ENCODE data around the gene UPP1.

UPP1 gene

GRCh38 chr7:48094861-48095293 is 5.8 kb downstream of the UPP1 start:
- Mint-ChIP-seq H3K36me3 (ENCODE audit: low read depth) (peaks cover 91% of the 10 kb centered on the region), H3K27ac (peak overlapping the region; percentile 69), H3K9me3 (no peaks in the 10 kb centered on the region), H3K27me3 (ENCODE audit: low read depth) (no peaks in the 10 kb centered on the region), H3K4me1 (ENCODE audit: low read depth) (peaks cover 77% of the 10 kb centered on the region), H3K4me3 (no peak overlapping the region)
- no peak for DNase-seq (ENCODE audit: low spot score)

- DNase-seq (ENCODE audit: low spot score): no peak
- peak overlapping the region; percentile 79 for H3K4me3 Mint-ChIP-seq
- peak overlapping the region; percentile 92 for H3K27ac Mint-ChIP-seq
- H3K4me1 Mint-ChIP-seq (ENCODE audit: low read depth): peaks cover 67% of the 10 kb centered on the region
- no peaks in the 10 kb centered on the region for H3K9me3 Mint-ChIP-seq
- H3K36me3 Mint-ChIP-seq (ENCODE audit: low read depth): peaks cover 86% of the 10 kb centered on the region
- no peaks in the 10 kb centered on the region for H3K27me3 Mint-ChIP-seq (ENCODE audit: low read depth)
These were observed 7.2 kb downstream of the UPP1 start for GRCh38 chr7:48096273-48096672.

GRCh38 chr7:48097521-48098231 is 8.6 kb downstream of the UPP1 start:
- DNase-seq (ENCODE audit: low spot score): no peak
- H3K27ac Mint-ChIP-seq: peak overlapping the region; percentile 97
- no peaks in the 10 kb centered on the region for H3K9me3 Mint-ChIP-seq
- H3K27me3 Mint-ChIP-seq (ENCODE audit: low read depth): no peaks in the 10 kb centered on the region
- H3K4me3 Mint-ChIP-seq: peak overlapping the region; percentile 81
- H3K4me1 Mint-ChIP-seq (ENCODE audit: low read depth): peaks cover 57% of the 10 kb centered on the region
- peaks cover 86% of the 10 kb centered on the region for H3K36me3 Mint-ChIP-seq (ENCODE audit: low read depth)

GRCh38 chr7:48098846-48099245 is 9.8 kb downstream of the UPP1 start:
- no peaks in the 10 kb centered on the region for H3K9me3 Mint-ChIP-seq
- H3K36me3 Mint-ChIP-seq (ENCODE audit: low read depth): peaks cover 83% of the 10 kb centered on the region
- peak overlapping the region; percentile 81 for H3K4me3 Mint-ChIP-seq
- peaks cover 57% of the 10 kb centered on the region for H3K4me1 Mint-ChIP-seq (ENCODE audit: low read depth)
- no peak for DNase-seq (ENCODE audit: low spot score)
- no peaks in the 10 kb centered on the region for H3K27me3 Mint-ChIP-seq (ENCODE audit: low read depth)
- H3K27ac Mint-ChIP-seq: peak overlapping the region; percentile 97

- peak overlapping the region; percentile 52 for H3K4me3 Mint-ChIP-seq
- no peaks in the 10 kb centered on the region for H3K27me3 Mint-ChIP-seq (ENCODE audit: low read depth)
- H3K4me1 Mint-ChIP-seq (ENCODE audit: low read depth): peaks cover 53% of the 10 kb centered on the region
- H3K9me3 Mint-ChIP-seq: no peaks in the 10 kb centered on the region
- no peak for DNase-seq (ENCODE audit: low spot score)
- peaks cover 84% of the 10 kb centered on the region for H3K36me3 Mint-ChIP-seq (ENCODE audit: low read depth)
- H3K27ac Mint-ChIP-seq: peak overlapping the region; percentile 97
These were observed 10.7 kb downstream of the UPP1 start for GRCh38 chr7:48099781-48100180.

GRCh38 chr7:48101352-48101751 is 12.3 kb downstream of the UPP1 start:
- Mint-ChIP-seq H3K4me1 (ENCODE audit: low read depth) (peaks cover 45% of the 10 kb centered on the region), H3K36me3 (ENCODE audit: low read depth) (peaks cover 81% of the 10 kb centered on the region), H3K27me3 (ENCODE audit: low read depth) (no peaks in the 10 kb centered on the region), H3K9me3 (no peaks in the 10 kb centered on the region), H3K27ac (no peak overlapping the region), H3K4me3 (no peak overlapping the region)
- DNase-seq (ENCODE audit: low spot score): no peak

GRCh38 chr7:48101968-48102367 is 12.9 kb downstream of the UPP1 start:
- Mint-ChIP-seq H3K4me3 (no peak overlapping the region), H3K36me3 (ENCODE audit: low read depth) (peaks cover 80% of the 10 kb centered on the region), H3K27me3 (ENCODE audit: low read depth) (no peaks in the 10 kb centered on the region), H3K27ac (no peak overlapping the region), H3K9me3 (no peaks in the 10 kb centered on the region), H3K4me1 (ENCODE audit: low read depth) (peaks cover 39% of the 10 kb centered on the region)
- DNase-seq (ENCODE audit: low spot score): no peak

- Mint-ChIP-seq H3K4me1 (ENCODE audit: low read depth) (peaks cover 36% of the 10 kb centered on the region), H3K4me3 (no peak overlapping the region), H3K9me3 (no peaks in the 10 kb centered on the region), H3K36me3 (ENCODE audit: low read depth) (peaks cover 80% of the 10 kb centered on the region), H3K27ac (no peak overlapping the region), H3K27me3 (ENCODE audit: low read depth) (no peaks in the 10 kb centered on the region)
- no peak for DNase-seq (ENCODE audit: low spot score)
These were observed 13.5 kb downstream of the UPP1 start for GRCh38 chr7:48102530-48102929.

GRCh38 chr7:48105045-48105444 is 16.0 kb downstream of the UPP1 start:
- H3K27ac Mint-ChIP-seq: peak overlapping the region; percentile 6
- no peaks in the 10 kb centered on the region for H3K27me3 Mint-ChIP-seq (ENCODE audit: low read depth)

GRCh38 chr7:48106906-48107659 is 18.0 kb downstream of the UPP1 start:
- peaks cover 22% of the 10 kb centered on the region for H3K4me1 Mint-ChIP-seq (ENCODE audit: low read depth)
- no peak for DNase-seq (ENCODE audit: low spot score)
- H3K27ac Mint-ChIP-seq: peak overlapping the region; percentile 56
- peaks cover 65% of the 10 kb centered on the region for H3K36me3 Mint-ChIP-seq (ENCODE audit: low read depth)
- H3K27me3 Mint-ChIP-seq (ENCODE audit: low read depth): no peaks in the 10 kb centered on the region
- H3K9me3 Mint-ChIP-seq: no peaks in the 10 kb centered on the region
- no peak overlapping the region for H3K4me3 Mint-ChIP-seq

More at GRCh38 chr7:48105045-48105444, 16.0 kb downstream of the UPP1 start:
- Mint-ChIP-seq H3K9me3 (no peaks in the 10 kb centered on the region), H3K4me3 (no peak overlapping the region), H3K36me3 (ENCODE audit: low read depth) (peaks cover 76% of the 10 kb centered on the region), H3K4me1 (ENCODE audit: low read depth) (peaks cover 18% of the 10 kb centered on the region)
- DNase-seq (ENCODE audit: low spot score): no peak

- Mint-ChIP-seq H3K27me3 (ENCODE audit: low read depth) (no peaks in the 10 kb centered on the region), H3K4me3 (no peak overlapping the region), H3K27ac (no peak overlapping the region), H3K9me3 (no peaks in the 10 kb centered on the region), H3K4me1 (ENCODE audit: low read depth) (peaks cover 20% of the 10 kb centered on the region), H3K36me3 (ENCODE audit: low read depth) (peaks cover 57% of the 10 kb centered on the region)
- no peak for DNase-seq (ENCODE audit: low spot score)
These were observed 18.9 kb downstream of the UPP1 start for GRCh38 chr7:48107926-48108472.

- Mint-ChIP-seq H3K27me3 (ENCODE audit: low read depth) (no peaks in the 10 kb centered on the region), H3K4me3 (no peak overlapping the region), H3K9me3 (no peaks in the 10 kb centered on the region), H3K4me1 (ENCODE audit: low read depth) (peaks cover 15% of the 10 kb centered on the region), H3K27ac (peak overlapping the region; percentile 23), H3K36me3 (ENCODE audit: low read depth) (peaks cover 47% of the 10 kb centered on the region)
- DNase-seq (ENCODE audit: low spot score): no peak
These were observed 20.1 kb downstream of the UPP1 start for GRCh38 chr7:48108959-48109847.

- no peaks in the 10 kb centered on the region for H3K27me3 Mint-ChIP-seq (ENCODE audit: low read depth)
- peak; percentile 71 for DNase-seq (ENCODE audit: low spot score)
- peaks cover 10% of the 10 kb centered on the region for H3K4me1 Mint-ChIP-seq (ENCODE audit: low read depth)
- no peak overlapping the region for H3K4me3 Mint-ChIP-seq
- H3K9me3 Mint-ChIP-seq: no peaks in the 10 kb centered on the region
- H3K27ac Mint-ChIP-seq: peak overlapping the region; percentile 7
- peaks cover 39% of the 10 kb centered on the region for H3K36me3 Mint-ChIP-seq (ENCODE audit: low read depth)
These were observed 21.0 kb downstream of the UPP1 start for GRCh38 chr7:48109848-48110663.

Data from T-helper 2 cell treated with Interferon-gamma antibody and Interleukin-4, amounts not matched to agents 5 μg/mL and 100 μg/mL, for 36 hours (primary cell).